PFSK-1 (cell line): ENCODE data around the gene GUCY1A2.

Source experiments
- FOXP2 ChIP-seq: optimal IDR thresholded peaks from 2 replicates; pipeline ENCODE3; 2011; ENCODE audit warnings: borderline replicate concordance, control low read depth, inconsistent platforms; ENCODE audit not compliant: insufficient read depth; ENCODE audit errors: extremely low read length, extremely low read depth
- POLR2AphosphoS5 ChIP-seq: IDR thresholded peaks from 2 replicates; pipeline ENCODE4 v1.6.1; 2012; ENCODE audit warnings: low read depth, mild to moderate bottlenecking, control low read depth, low read length, moderate library complexity
- REST ChIP-seq, 2 experiments: IDR thresholded peaks; 2 replicates each; pipeline versions ENCODE4 v1.6.1 to v1.8.0; 2011 to 2012; ENCODE audit warnings: low read depth in 2 of 2, low read length in 2 of 2, control low read depth in 1 of 2, inconsistent platforms in 1 of 2, mild to moderate bottlenecking in 1 of 2, moderate library complexity in 1 of 2; ENCODE audit not compliant: insufficient read depth in 1 of 2
- SIN3A ChIP-seq: IDR thresholded peaks from 2 replicates; pipeline ENCODE4 v1.6.1; 2012; ENCODE audit warnings: mild to moderate bottlenecking, low read length, moderate library complexity, borderline replicate concordance; ENCODE audit not compliant: insufficient read depth
- TAF1 ChIP-seq: IDR thresholded peaks from 2 replicates; pipeline ENCODE4 v1.6.1; 2012; ENCODE audit warnings: low read length, control low read depth, borderline replicate concordance; ENCODE audit not compliant: insufficient read depth

The GUCY1A2 gene

GRCh38 chr11:106642331-106642730, 375.9 kb downstream of the GUCY1A2 start:
- TF ChIP-seq TAF1 = no peak
- TF ChIP-seq SIN3A = no peak
- TF ChIP-seq REST (IDR thresholded peaks at IDR 0.05; ENCODE audit: insufficient read depth in 1 of 2, low read depth in 2 of 2, low read length in 2 of 2) = no peak
- TF ChIP-seq POLR2AphosphoS5 = no peak
- TF ChIP-seq FOXP2 = no peak

- TF ChIP-seq POLR2AphosphoS5 (no peak), REST (IDR thresholded peaks at IDR 0.05; ENCODE audit: insufficient read depth in 1 of 2, low read depth in 2 of 2, low read length in 2 of 2) (no peak), TAF1 (no peak), SIN3A (no peak), FOXP2 (no peak)
Observed at GRCh38 chr11:106632283-106632682, 386.0 kb downstream of the GUCY1A2 start.

GRCh38 chr11:106627694-106628093, 390.6 kb downstream of the GUCY1A2 start:
- no peak for TF ChIP-seq FOXP2
- no peak for TF ChIP-seq REST (IDR thresholded peaks at IDR 0.05; ENCODE audit: insufficient read depth in 1 of 2, low read depth in 2 of 2, low read length in 2 of 2)
- no peak for TF ChIP-seq TAF1
- no peak for TF ChIP-seq SIN3A
- no peak for TF ChIP-seq POLR2AphosphoS5

GRCh38 chr11:106625566-106625965, 392.7 kb downstream of the GUCY1A2 start:
- TF ChIP-seq SIN3A = no peak
- no peak for TF ChIP-seq TAF1
- TF ChIP-seq FOXP2 = no peak
- TF ChIP-seq POLR2AphosphoS5 = no peak
- TF ChIP-seq REST (IDR thresholded peaks at IDR 0.05; ENCODE audit: insufficient read depth in 1 of 2, low read depth in 2 of 2, low read length in 2 of 2) = no peak

- no peak for TF ChIP-seq TAF1
Observed at GRCh38 chr11:106624377-106624776, 393.9 kb downstream of the GUCY1A2 start.
